WTC11 (cell line): Measurements from ENCODE around the gene TKT.

Experiments used
- ATF1 ChIP-seq: sonication (generic); formaldehyde crosslinking; IDR thresholded peaks from 2 replicates; pipeline ENCODE4 v1.8.1; 2023; ENCODE audit warnings: mild to moderate bottlenecking, moderate library complexity, missing genetic modification reagents
- ATF2 ChIP-seq: sonication (generic); formaldehyde crosslinking; IDR thresholded peaks from 2 replicates; pipeline ENCODE4 v1.8.1; 2022; ENCODE audit warnings: low read depth, missing genetic modification reagents, borderline replicate concordance
- ATF3 ChIP-seq: sonication (generic); formaldehyde crosslinking; conservative IDR thresholded peaks from 2 replicates; pipeline ENCODE4 v1.8.1; 2022; ENCODE audit warnings: mild to moderate bottlenecking, missing genetic modification reagents
- CTCF ChIP-seq: fragments of 200-600 bp; IDR thresholded peaks from 2 replicates; pipeline ENCODE4 v1.8.0; 2022; ENCODE audit warnings: antibody characterized with exemption
- FOXP1 ChIP-seq: sonication (generic); formaldehyde crosslinking; IDR thresholded peaks from 2 replicates; pipeline ENCODE4 v1.8.0; 2022; ENCODE audit warnings: missing genetic modification reagents, mild to moderate bottlenecking, moderate library complexity, borderline replicate concordance
- SP1 ChIP-seq: sonication (generic); formaldehyde crosslinking; conservative IDR thresholded peaks from 2 replicates; pipeline ENCODE4 v1.8.1; 2022; ENCODE audit warnings: missing genetic modification reagents
- TF ChIP-seq, protein P1 (sequence below): sonication (generic); formaldehyde crosslinking; IDR thresholded peaks from 2 replicates; pipeline ENCODE4 v1.8.0; 2022; ENCODE audit warnings: mild to moderate bottlenecking, missing genetic modification reagents
- TF ChIP-seq, protein P2 (sequence below): sonication (generic); formaldehyde crosslinking; IDR thresholded peaks from 2 replicates; pipeline ENCODE4 v1.8.1; 2022; ENCODE audit warnings: missing genetic modification reagents, borderline replicate concordance

GRCh38 chr3:53260286-53260785 lies 4.5 kb upstream of the TKT start:
- TF ChIP-seq ATF3, result no peak
- TF ChIP-seq ATF2 (CRISPR knock-in tag), result no peak
- TF ChIP-seq, protein P1, sequence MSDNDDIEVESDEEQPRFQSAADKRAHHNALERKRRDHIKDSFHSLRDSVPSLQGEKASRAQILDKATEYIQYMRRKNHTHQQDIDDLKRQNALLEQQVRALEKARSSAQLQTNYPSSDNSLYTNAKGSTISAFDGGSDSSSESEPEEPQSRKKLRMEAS (CRISPR knock-in tag), result no peak
- no peak for TF ChIP-seq CTCF
- no peak for TF ChIP-seq SP1 (CRISPR knock-in tag)
- TF ChIP-seq, protein P2, sequence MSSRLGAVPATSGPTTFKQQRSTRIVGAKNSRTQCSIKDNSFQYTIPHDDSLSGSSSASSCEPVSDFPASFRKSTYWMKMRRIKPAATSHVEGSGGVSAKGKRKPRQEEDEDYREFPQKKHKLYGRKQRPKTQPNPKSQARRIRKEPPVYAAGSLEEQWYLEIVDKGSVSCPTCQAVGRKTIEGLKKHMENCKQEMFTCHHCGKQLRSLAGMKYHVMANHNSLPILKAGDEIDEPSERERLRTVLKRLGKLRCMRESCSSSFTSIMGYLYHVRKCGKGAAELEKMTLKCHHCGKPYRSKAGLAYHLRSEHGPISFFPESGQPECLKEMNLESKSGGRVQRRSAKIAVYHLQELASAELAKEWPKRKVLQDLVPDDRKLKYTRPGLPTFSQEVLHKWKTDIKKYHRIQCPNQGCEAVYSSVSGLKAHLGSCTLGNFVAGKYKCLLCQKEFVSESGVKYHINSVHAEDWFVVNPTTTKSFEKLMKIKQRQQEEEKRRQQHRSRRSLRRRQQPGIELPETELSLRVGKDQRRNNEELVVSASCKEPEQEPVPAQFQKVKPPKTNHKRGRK (CRISPR knock-in tag), result no peak
- TF ChIP-seq ATF1 (CRISPR knock-in tag), result no peak
- TF ChIP-seq FOXP1, result no peak
